Measurements from ENCODE around the gene TFCP2L1.

DNA sequence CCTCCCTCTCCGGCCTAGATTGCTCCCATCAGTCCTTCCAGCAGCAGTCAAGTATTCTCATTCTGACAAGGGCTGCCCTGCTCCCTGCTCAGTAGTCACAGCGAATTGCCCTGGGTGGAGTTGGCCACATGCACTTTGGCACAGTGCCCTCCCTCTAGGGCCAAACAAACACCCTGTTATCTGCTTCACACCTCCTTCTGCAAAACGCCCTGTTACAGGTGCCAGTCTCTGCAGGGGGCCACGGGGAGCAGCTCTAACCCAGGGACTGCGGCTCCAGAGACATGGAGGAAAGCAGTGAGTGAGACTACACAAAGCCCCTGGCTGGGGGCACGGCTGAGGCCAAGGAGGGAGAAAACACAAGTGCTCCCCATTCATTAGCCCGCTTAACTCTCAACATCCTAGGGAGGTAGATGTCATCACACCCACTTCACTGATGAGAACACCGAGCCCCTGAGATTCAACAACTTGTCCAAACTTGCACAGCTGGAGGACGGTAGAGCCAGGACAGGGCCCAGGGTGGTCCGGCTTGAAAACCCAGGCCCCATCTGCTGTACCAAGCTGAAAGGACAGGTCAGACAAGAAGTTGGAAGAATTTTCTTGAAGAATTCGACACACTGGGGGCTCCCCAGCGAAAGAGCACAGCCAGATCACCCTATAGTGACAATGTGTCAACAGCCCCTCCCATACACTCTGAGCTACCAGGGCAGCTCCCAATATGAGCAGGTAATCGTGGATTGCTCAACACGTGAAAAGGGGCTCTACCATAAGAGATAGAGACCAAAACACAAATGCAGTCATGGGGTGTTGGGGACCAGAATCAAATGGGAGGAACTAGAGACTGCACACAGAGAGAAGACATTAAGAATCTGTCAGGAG, 8.7 kb upstream of the TFCP2L1 start:
- TF ChIP-seq TARDBP (IDR thresholded peaks at IDR 0.05): no peak
- no peak for TF ChIP-seq CTBP1 (IDR thresholded peaks at IDR 0.05; ENCODE audit: borderline replicate concordance)
- TF ChIP-seq, protein P1, sequence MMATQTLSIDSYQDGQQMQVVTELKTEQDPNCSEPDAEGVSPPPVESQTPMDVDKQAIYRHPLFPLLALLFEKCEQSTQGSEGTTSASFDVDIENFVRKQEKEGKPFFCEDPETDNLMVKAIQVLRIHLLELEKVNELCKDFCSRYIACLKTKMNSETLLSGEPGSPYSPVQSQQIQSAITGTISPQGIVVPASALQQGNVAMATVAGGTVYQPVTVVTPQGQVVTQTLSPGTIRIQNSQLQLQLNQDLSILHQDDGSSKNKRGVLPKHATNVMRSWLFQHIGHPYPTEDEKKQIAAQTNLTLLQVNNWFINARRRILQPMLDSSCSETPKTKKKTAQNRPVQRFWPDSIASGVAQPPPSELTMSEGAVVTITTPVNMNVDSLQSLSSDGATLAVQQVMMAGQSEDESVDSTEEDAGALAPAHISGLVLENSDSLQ (IDR thresholded peaks at IDR 0.05): no peak
- TF ChIP-seq ELF4 (IDR thresholded peaks at IDR 0.05): no peak
- no peak for TF ChIP-seq ZNF384 (IDR thresholded peaks at IDR 0.05)
- no peak for TF ChIP-seq SUZ12 (IDR thresholded peaks at IDR 0.05)
- TF ChIP-seq LEF1 (IDR thresholded peaks at IDR 0.05; ENCODE audit: borderline replicate concordance): no peak
- no peak for TF ChIP-seq FOXK2 (IDR thresholded peaks at IDR 0.05)
- TF ChIP-seq FOXA1 (IDR thresholded peaks at IDR 0.05): no peak
- TF ChIP-seq NFRKB (IDR thresholded peaks at IDR 0.05): no peak
- TF ChIP-seq BHLHE40 (IDR thresholded peaks at IDR 0.05; ENCODE audit: borderline replicate concordance): no peak
- TF ChIP-seq FOXM1 (IDR thresholded peaks at IDR 0.05; ENCODE audit: borderline replicate concordance): no peak
- TF ChIP-seq ARNT (IDR thresholded peaks at IDR 0.05): no peak
